Smooth muscle cell (in vitro differentiated cells): Measurements from ENCODE around the gene KRTAP10-2. TPM values are rescaled to one million over a fixed set of nuclear protein-coding genes. Genes with fewer than 3 reads are reported as not detected.
"Not testable (repeated sequence)": the region's sequence is repeated elsewhere in the genome, so short reads cannot be mapped to it uniquely, and the experiment has no call there.

ENCODE experiments used
- DNase-seq: peaks from one replicate; lab custom pipeline; 2025; ENCODE audit not compliant: unreplicated experiment; lab: John Stamatoyannopoulos, UW
- H2AFZ ChIP-seq: fragments of 200-600 bp; sonication (generic); 2 replicates; pipeline ENCODE4 v1.6.0; 2016; ENCODE audit warnings: antibody characterized with exemption, low read depth, mild to moderate bottlenecking
- H3F3A ChIP-seq: fragments of 200-600 bp; sonication (generic); 2 replicates; pipeline ENCODE4 v1.6.0; 2017; ENCODE audit warnings: antibody characterized with exemption, low read depth
- H3K27ac ChIP-seq: fragments of 200-600 bp; sonication (generic); 2 replicates; pipeline ENCODE4 v1.5.1; 2016; ENCODE audit warnings: low read depth, mild to moderate bottlenecking
- H3K27me3 ChIP-seq: fragments of 200-600 bp; sonication (generic); 2 replicates; pipeline ENCODE4 v1.6.1; 2016; ENCODE audit warnings: low read depth, mild to moderate bottlenecking
- H3K36me3 ChIP-seq: fragments of 200-600 bp; sonication (generic); 2 replicates; pipeline ENCODE4 v1.5.1; 2016; ENCODE audit warnings: low read depth
- H3K4me1 ChIP-seq: fragments of 200-600 bp; sonication (generic); 2 replicates; pipeline ENCODE4 v1.5.1; 2016; ENCODE audit warnings: low read depth
- H3K4me2 ChIP-seq: fragments of 200-600 bp; sonication (generic); 2 replicates; pipeline ENCODE4 v1.6.0; 2016; ENCODE audit warnings: mild to moderate bottlenecking
- H3K4me3 ChIP-seq: fragments of 200-600 bp; sonication (generic); 2 replicates; pipeline ENCODE4 v1.5.1; 2016; ENCODE audit warnings: mild to moderate bottlenecking
- H3K79me2 ChIP-seq: fragments of 200-600 bp; sonication (generic); 2 replicates; pipeline ENCODE4 v1.6.0; 2016; ENCODE audit warnings: low read depth, mild to moderate bottlenecking
- H3K9ac ChIP-seq: fragments of 200-600 bp; sonication (generic); 2 replicates; pipeline ENCODE4 v1.6.0; 2016; ENCODE audit warnings: low read depth
- H3K9me3 ChIP-seq: fragments of 200-600 bp; sonication (generic); replicated peaks from 2 replicates; pipeline ENCODE4 v1.5.1; 2016; ENCODE audit warnings: low read depth
- H4K20me1 ChIP-seq: fragments of 200-600 bp; sonication (generic); 2 replicates; pipeline ENCODE4 v1.6.0; 2016; ENCODE audit warnings: low read depth
- CTCF ChIP-seq: fragments of 200-600 bp; sonication (generic); IDR thresholded peaks from 2 replicates; pipeline ENCODE4 v1.5.1; 2017; ENCODE audit warnings: borderline replicate concordance, mild to moderate bottlenecking, antibody characterized with exemption; ENCODE audit not compliant: insufficient read depth, poor library complexity, severe bottlenecking
- WGBS: methylation state at CpG from one replicate; pipeline ENCODE4 v1.1.7; 2016; ENCODE audit warnings: low lambda C conversion rate; 5-methylcytosine and 5-hydroxymethylcytosine counted together
- polyA plus RNA-seq: library from polyadenylated mRNA; unstranded; fragments of >200 nt; fragmentation: Nextera tagmentation; extraction: Ambion mirVana; gene quantifications from 2 replicates; pipeline ENCODE4 v1.2.1, GENCODE V29; 2016
- total RNA-seq: library from RNA; depleted of rRNA; stranded (reverse); fragments of >200 nt; gene quantifications from 2 replicates; pipeline ENCODE4 v1.2.3, GENCODE V29; 2014

KRTAP10-2 gene
- total and polyA plus RNA-seq, 2 experiments from 2014 or later = not detected

GRCh38 chr21:44593598-44594405 is 42.5 kb upstream of the KRTAP10-2 start:
- peaks cover 3% of the 10 kb centered on the region for H3F3A ChIP-seq
- no peak for DNase-seq
- no peaks in the 10 kb centered on the region for H3K36me3 ChIP-seq
- peak overlapping the region; percentile 57 for H3K27ac ChIP-seq
- no peaks in the 10 kb centered on the region for H3K9me3 ChIP-seq
- H3K4me3 ChIP-seq = no peak overlapping the region
- 36% methylated on average over 20 of the region's 20 CpGs for WGBS
- H3K4me2 ChIP-seq = peak overlapping the region; percentile 16
- peaks cover 15% of the 10 kb centered on the region for H3K4me1 ChIP-seq
- no peaks in the 10 kb centered on the region for H4K20me1 ChIP-seq
- H3K79me2 ChIP-seq = no peaks in the 10 kb centered on the region
- peak overlapping the region; percentile 11 for H2AFZ ChIP-seq
- no peak for TF ChIP-seq CTCF
- peak overlapping the region; percentile 8 for H3K9ac ChIP-seq
- no peaks in the 10 kb centered on the region for H3K27me3 ChIP-seq

- WGBS = 88% methylated on average over 33 of the region's 33 CpGs
- no peak for TF ChIP-seq CTCF
- Histone ChIP-seq H3K9me3 (no peaks in the 10 kb centered on the region), H4K20me1 (no peaks in the 10 kb centered on the region), H3K4me1 (peaks cover 12% of the 10 kb centered on the region), H3K9ac (no peak within 1 kb of the TSS), H2AFZ (peak within 1 kb of the TSS; percentile 11), H3K27me3 (no peaks in the 10 kb centered on the region), H3K36me3 (no peaks in the 10 kb centered on the region), H3K4me3 (no peak within 1 kb of the TSS), H3F3A (peaks cover 3% of the 10 kb centered on the region), H3K27ac (peak within 1 kb of the TSS; percentile 57), H3K4me2 (peak within 1 kb of the TSS; percentile 16), H3K79me2 (no peaks in the 10 kb centered on the region)
- no peak for DNase-seq
Observed at GRCh38 chr21:44592446-44593311, 41.4 kb upstream of the KRTAP10-2 start, which contains the start of gene KRTAP10-6. KRTAP10-6 (minus strand) TSS chr21:44592505; CDS start chr21:44592484, 21 bp downstream.

GRCh38 chr21:44591801-44592130 is 40.5 kb upstream of the KRTAP10-2 start:
- not testable (repeated sequence) for H3K27ac ChIP-seq, H3K27me3 ChIP-seq, H2AFZ ChIP-seq, H3K4me2 ChIP-seq, H4K20me1 ChIP-seq, H3K4me3 ChIP-seq, H3K9ac ChIP-seq, DNase-seq, H3K36me3 ChIP-seq, H3F3A ChIP-seq, H3K79me2 ChIP-seq, H3K4me1 ChIP-seq, H3K9me3 ChIP-seq
- WGBS = 90% methylated on average over 4 of the region's 4 CpGs

GRCh38 chr21:44590897-44591800 is 39.8 kb upstream of the KRTAP10-2 start:
- not testable (repeated sequence) for DNase-seq, H3K36me3 ChIP-seq, H4K20me1 ChIP-seq, H3K4me2 ChIP-seq, H3K27me3 ChIP-seq, H3K4me1 ChIP-seq, H3K4me3 ChIP-seq, H3F3A ChIP-seq, H3K79me2 ChIP-seq, H2AFZ ChIP-seq, H3K9ac ChIP-seq, H3K27ac ChIP-seq, H3K9me3 ChIP-seq
- WGBS = 89% methylated on average over 14 of the region's 19 CpGs
